NB4 (cell line): ENCODE data around the gene PHYH.

Source experiments
- DNase-seq: peaks from one replicate; pipeline ENCODE4 v3.0.0; 2010; ENCODE audit warnings: low read depth
- H3K4me3 ChIP-seq: one replicate; pipeline ENCODE4 v1.5.1; 2011; ENCODE audit warnings: mild to moderate bottlenecking, low read depth, low read length, moderate library complexity
- MYC ChIP-seq: IDR thresholded peaks from 2 replicates; pipeline ENCODE4 v1.6.1; 2011; ENCODE audit warnings: low read depth, low read length
- POLR2A ChIP-seq: IDR thresholded peaks from 2 replicates; pipeline ENCODE4 v1.6.1; 2011; ENCODE audit warnings: mild to moderate bottlenecking; ENCODE audit not compliant: insufficient read length; ENCODE audit errors: extremely low read depth
- TF ChIP-seq, protein P1 (sequence below): IDR thresholded peaks from one replicate; pipeline ENCODE4 v1.5.1; 2012; ENCODE audit warnings: low read depth, low read length
- TF ChIP-seq, protein P2 (sequence below): IDR thresholded peaks from 2 replicates; pipeline ENCODE4 v1.6.1; 2011; ENCODE audit warnings: low read depth, low read length

Gene PHYH

DNA sequence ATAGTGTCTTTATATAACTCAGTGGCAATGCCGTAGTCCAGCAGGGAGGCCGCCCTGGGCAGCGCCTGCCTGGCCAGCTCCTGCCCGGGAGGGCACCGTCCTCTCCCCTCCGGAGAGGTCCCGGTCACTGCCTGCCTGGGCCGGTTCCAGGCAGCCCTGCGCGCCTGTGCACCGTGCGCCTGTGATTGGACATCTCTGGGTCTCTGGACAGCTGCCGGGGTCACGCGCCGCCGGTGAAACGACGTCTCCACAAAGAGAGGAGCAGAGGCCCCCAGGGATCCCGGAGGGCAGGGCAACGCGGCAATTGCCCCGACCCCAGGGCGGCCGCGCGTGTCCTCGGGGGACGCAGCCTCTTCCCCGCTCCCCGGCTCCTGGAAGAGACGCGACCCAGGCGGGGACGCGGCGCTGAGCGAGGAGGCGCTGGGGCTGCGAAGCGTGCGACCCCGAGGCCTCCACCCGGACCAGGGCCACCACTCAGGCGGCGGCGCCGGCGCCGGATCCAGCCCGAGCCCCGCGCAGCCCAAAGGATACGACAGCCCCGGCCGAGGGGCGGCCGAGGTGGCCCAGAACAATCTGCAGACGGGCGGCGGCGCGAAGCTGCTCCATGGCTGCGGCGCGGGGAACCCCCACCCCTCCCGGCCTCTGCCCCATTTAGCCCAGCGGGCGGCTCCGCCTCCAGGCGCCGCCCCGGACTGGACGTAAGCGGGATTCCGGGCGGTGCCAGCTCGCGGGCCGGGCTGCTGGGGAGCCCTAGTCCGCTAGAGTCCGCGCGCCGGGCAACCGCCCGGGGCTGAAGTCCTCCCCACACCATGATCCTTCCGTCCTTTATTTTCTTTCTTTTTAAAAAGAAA, at the start of gene PHYH:
Gene PHYH, minus strand, starts transcription at position 628 of the 851 bp plus-strand sequence. Its CDS starts 22 bp downstream, at position 606.
- TF ChIP-seq, protein P1, sequence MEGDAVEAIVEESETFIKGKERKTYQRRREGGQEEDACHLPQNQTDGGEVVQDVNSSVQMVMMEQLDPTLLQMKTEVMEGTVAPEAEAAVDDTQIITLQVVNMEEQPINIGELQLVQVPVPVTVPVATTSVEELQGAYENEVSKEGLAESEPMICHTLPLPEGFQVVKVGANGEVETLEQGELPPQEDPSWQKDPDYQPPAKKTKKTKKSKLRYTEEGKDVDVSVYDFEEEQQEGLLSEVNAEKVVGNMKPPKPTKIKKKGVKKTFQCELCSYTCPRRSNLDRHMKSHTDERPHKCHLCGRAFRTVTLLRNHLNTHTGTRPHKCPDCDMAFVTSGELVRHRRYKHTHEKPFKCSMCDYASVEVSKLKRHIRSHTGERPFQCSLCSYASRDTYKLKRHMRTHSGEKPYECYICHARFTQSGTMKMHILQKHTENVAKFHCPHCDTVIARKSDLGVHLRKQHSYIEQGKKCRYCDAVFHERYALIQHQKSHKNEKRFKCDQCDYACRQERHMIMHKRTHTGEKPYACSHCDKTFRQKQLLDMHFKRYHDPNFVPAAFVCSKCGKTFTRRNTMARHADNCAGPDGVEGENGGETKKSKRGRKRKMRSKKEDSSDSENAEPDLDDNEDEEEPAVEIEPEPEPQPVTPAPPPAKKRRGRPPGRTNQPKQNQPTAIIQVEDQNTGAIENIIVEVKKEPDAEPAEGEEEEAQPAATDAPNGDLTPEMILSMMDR, result no peak
- TF ChIP-seq, protein P2, sequence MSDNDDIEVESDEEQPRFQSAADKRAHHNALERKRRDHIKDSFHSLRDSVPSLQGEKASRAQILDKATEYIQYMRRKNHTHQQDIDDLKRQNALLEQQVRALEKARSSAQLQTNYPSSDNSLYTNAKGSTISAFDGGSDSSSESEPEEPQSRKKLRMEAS, result 0 out of 2 replicates have a peak, but pooled peaks have one; percentile 4
- TF ChIP-seq MYC (0 out of 2 replicates have a peak, but pooled peaks have one; percentile 18), POLR2A (peak; percentile 71)
- peak; percentile 82 for DNase-seq
- H3K4me3 ChIP-seq, result peak within 1 kb of the TSS; percentile 42

DNA sequence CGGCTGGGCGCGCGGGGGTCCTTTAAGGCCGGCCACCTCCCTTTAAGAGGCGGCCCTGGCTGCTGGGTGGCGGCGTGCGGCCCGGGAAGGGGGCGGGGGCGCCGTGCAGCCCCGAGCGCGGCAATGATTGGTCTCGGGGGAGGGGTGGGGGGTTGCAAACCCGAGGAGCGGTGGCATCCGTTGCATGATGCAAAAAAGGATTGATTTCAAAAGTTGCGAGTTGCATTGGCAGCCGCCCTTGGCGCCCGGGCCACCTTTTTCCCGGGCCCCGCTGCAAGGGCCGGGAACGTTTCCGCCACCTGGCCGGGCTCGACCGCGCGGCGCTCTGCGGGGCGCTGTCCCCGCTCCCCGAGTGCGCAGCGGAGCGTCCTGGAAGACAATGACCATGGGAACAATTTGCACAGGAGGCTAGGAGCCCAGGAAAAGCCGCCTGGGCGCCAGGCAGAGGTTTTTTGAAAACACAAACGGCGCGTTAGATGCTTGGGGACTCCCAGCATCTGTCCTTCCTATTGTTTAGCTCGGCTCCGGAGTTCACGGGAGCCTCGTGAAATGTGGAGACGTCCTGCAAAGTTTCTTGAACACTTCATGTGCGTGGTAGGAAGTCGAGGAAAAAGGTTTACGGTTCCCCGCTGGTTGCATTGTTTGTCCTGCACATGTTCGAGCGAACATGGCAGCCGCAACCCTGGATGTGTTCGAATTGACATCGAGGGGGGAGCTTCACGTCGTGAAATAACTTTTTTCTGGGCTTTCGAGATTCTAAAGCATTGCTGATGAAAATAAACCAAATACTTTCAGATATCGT, 48.6 kb upstream of the PHYH start, which contains the start of gene SEPHS1:
Gene SEPHS1, minus strand, starts transcription at position 78 of the 802 bp plus-strand sequence. CDS start 3,343 bp downstream, outside the sequence.
- peak; percentile 90 for DNase-seq
- peak within 1 kb of the TSS; percentile 78 for H3K4me3 ChIP-seq
- peak; percentile 10 for TF ChIP-seq MYC
- TF ChIP-seq POLR2A, result peak; percentile 17
- TF ChIP-seq, protein P2, result peak; percentile 29; the same call in 1 of the 2 replicates
- TF ChIP-seq, protein P1, result no peak

DNA sequence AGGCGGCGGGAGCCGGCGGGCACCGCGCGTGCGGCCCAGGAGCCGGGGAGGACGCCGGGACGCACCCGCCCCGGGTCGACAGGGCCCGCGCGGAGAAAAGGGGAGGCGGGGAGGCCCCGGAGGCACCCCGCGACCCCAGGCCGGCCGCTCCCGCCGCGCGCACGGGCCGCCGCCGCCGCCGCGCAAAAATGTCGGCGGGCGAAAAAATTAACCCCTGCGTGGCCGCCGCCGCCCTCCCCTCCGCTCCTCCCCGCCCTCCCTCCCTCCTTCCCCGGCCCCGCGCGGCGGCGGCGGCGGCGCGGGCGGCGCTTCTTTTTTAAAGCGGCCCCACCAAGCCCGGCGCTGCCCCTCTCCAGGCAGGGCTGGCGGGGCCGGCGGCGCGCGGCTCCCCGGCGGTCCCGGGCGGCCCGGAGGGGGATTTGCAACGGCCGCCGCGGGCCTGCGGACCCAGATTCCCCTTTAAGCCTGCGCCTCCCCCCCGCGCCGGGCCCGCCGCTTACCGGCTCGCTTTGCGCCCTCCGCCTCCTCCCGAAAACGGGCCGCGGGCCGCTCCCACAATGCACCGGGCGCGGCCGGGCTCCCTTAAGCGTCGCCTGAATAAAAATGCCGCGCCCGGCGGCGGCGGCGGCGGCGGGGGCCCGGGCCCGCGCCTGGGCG, 47.8 kb upstream of the PHYH start:
- no peak overlapping the region for H3K4me3 ChIP-seq
- DNase-seq, result peak; percentile 79
- TF ChIP-seq, protein P2, result no peak
- TF ChIP-seq POLR2A (no peak), MYC (no peak)
- TF ChIP-seq, protein P1, result no peak

DNA sequence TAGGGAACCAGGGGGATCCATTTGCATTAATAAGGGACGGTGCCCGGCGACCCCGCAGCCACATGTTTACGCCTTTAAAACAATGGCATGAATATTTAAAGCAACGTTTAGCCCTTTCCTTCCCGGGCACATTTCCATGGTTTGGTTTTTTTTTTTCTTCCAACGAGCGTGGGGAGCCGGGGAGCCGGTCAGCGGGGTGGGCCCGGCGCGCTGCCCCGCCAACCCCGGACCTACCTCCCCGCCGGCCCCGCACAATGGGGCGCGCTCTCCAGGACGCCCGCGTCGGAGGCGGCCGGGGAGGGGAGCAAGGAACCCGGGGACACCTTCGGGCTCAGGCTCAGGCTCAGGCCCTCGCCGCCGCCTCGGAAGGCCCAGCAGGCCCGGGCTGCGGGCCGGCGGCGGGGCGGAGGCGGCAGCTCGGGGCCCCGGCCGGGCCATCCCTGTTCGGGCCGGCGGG, 47.2 kb upstream of the PHYH start:
- peak overlapping the region; percentile 78 for H3K4me3 ChIP-seq
- no peak for TF ChIP-seq MYC
- TF ChIP-seq, protein P2, result no peak
- TF ChIP-seq, protein P1, result no peak
- no peak for TF ChIP-seq POLR2A
- DNase-seq, result peak; percentile 25
